PC-9 (cell line): Measurements from ENCODE around the gene ANKRD2.

ENCODE experiments used
- CTCF ChIP-seq: fragments of 200-600 bp; sonication (generic); conservative IDR thresholded peaks from 2 replicates; pipeline ENCODE4 v1.6.1; 2017; ENCODE audit warnings: mixed run types, antibody characterized with exemption, mild to moderate bottlenecking, moderate library complexity
- EZH2 ChIP-seq: fragments of 200-600 bp; sonication (generic); IDR thresholded peaks from 2 replicates; pipeline ENCODE4 v1.8.0; 2017; ENCODE audit warnings: antibody characterized with exemption, low read depth

GRCh38 chr10:97590748-97591495 is 18.3 kb downstream of the ANKRD2 start:
- TF ChIP-seq CTCF (no peak), EZH2 (no peak)
